Activated CD8-positive, alpha-beta T cell treated with anti-CD3 and anti-CD28 coated beads, Interleukin-2, amount 10 ng/mL, durations not matched to agents 7 days and 5 days (primary cell): ENCODE results near the gene TM7SF2. TPM values are rescaled to one million over a fixed set of nuclear protein-coding genes. Genes with fewer than 3 reads are reported as not detected.

Experiments
- ATAC-seq: fragments of 150-1000 bp; cut with Tn5 transposase; one replicate; pipeline ENCODE4 v1.10.0; 2021; ENCODE audit warnings: moderate library complexity
- CTCF ChIA-PET: fragments of 350-600 bp; sonication (Branson Sonifier 250); formaldehyde crosslinking; loops from one replicate; lab custom pipeline; 2021; ENCODE audit warnings: antibody characterized with exemption; lab: Charles Lee
- POLR2A ChIA-PET: fragments of 350-600 bp; sonication (Branson Sonifier 250); formaldehyde crosslinking; loops from one replicate; lab custom pipeline; 2021; ENCODE audit warnings: antibody characterized with exemption; lab: Charles Lee
- DNase-seq: peaks from one replicate; pipeline ENCODE4 v3.0.0-alpha.2; 2020
- H3K27ac Mint-ChIP-seq: one replicate; pipeline ENCODE4 v1.8.0; 2021; ENCODE audit warnings: mild to moderate bottlenecking, mixed read lengths
- H3K27me3 Mint-ChIP-seq: one replicate; pipeline ENCODE4 v1.8.0; 2021; ENCODE audit warnings: low read depth, mixed read lengths
- H3K36me3 Mint-ChIP-seq: one replicate; pipeline ENCODE4 v1.8.0; 2021; ENCODE audit warnings: low read depth, mixed read lengths
- H3K4me1 Mint-ChIP-seq: one replicate; pipeline ENCODE4 v1.8.0; 2021; ENCODE audit warnings: low read depth, mixed read lengths
- H3K4me3 Mint-ChIP-seq: one replicate; pipeline ENCODE4 v1.8.0; 2021; ENCODE audit warnings: mild to moderate bottlenecking, mixed read lengths
- H3K9me3 Mint-ChIP-seq: one replicate; pipeline ENCODE4 v1.8.0; 2022; ENCODE audit warnings: mixed read lengths; ENCODE audit not compliant: insufficient read depth
- total RNA-seq, 2 experiments: library from RNA; stranded (reverse); gene quantifications; one replicate each; pipeline ENCODE4 v1.2.3, GENCODE V29; 2021

The TM7SF2 gene
- total RNA-seq, 2 experiments from 2014 or later, result 25.3 to 26.1 TPM

DNA sequence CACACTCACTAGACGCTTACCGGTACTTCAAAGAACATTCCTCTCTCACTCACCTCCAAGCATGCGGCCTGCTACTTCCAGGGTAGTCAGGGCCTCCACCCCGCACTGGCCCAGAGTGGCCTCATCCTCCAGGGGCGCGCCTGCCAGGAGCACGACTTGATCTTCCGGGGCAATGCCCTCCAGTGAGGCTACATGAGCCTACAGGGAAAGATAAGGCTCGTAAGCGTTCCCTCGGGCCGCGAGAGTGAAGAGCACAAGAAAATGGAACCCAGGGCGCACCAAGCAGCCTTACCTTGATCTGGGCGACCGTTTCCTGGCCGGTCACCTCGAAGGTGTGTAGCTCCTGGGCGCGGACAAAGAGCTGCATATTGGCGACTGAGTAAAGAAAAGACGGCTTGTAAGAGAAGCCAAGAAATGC, 9.8 kb downstream of the TM7SF2 start:
- Mint-ChIP-seq H3K4me1 (peaks cover 51% of the 10 kb centered on the region), H3K36me3 (peaks cover 68% of the 10 kb centered on the region), H3K4me3 (peak overlapping the region; percentile 100), H3K27me3 (no peaks in the 10 kb centered on the region), H3K27ac (peak overlapping the region; percentile 99), H3K9me3 (no peaks in the 10 kb centered on the region)
- CTCF ChIA-PET, result interaction anchor here (0.8 to 3.5 kb wide), 16 partner anchors 10 to 277 kb away, joined by 3 to 56 read pairs (median 4); partner anchors contain the start of genes ARL2, CAPN1, CDC42BPG and SAC3D1
- POLR2A ChIA-PET, result interaction anchor here (0.6 to 2.9 kb wide), 28 partner anchors 9 to 379 kb away, joined by 3 to 31 read pairs (median 4); partner anchors contain the start of genes ARL2, ATG2A, CAPN1 and CDCA5
- DNase-seq, result peak; percentile 44
- peak; percentile 1 for ATAC-seq

DNA sequence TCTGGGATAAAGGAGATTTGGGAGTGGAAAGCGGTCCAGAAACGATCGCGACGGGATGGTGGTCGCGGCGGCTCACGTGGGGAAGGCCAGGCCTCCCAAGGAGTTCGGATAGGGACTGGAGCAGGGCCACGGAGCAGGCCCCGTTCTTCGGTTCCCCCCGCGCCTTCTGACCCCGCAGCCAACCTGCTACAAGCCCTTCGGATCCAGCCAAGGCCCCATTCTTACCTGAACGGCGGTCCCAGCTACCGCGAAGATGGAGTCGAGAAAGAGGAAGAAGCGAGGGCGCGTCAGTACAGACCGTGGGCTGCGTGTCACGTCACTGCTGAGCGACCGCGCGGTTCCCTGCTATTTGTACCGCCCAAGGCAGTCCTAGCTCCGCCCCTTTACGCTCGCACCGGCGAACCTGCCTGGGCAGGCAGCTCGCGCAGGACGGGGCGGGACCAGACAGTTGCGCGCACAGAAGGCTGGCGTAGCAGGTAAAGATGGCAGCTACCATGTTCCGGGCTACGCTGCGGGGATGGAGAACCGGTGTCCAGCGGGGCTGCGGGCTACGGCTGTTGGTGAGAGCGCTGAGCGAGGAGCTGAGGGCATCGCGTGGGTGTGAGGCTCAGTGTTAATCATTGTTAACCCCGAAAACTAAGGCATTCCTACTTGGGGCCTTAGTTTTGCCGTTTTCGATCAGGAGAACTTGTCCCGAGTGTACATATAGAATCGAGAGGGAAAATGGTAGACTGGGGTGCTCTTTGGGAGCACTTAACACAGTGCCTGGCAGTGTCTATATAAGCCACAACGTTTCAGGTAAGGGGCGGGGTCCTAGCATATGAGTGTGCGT, 10.4 kb downstream of the TM7SF2 start, which contains the start of the genes FAU and MRPL49:
FAU (minus strand) TSS at position 270 of the 832 bp plus-strand sequence. CDS start 321 bp downstream, outside the sequence.
MRPL49 (plus strand) TSS at position 457 of the 832 bp plus-strand sequence; CDS start at position 483, 26 bp downstream.
- peak; percentile 100 for DNase-seq
- peak within 1 kb of the TSS; percentile 100 for H3K4me3 Mint-ChIP-seq
- H3K4me1 Mint-ChIP-seq, result peaks cover 47% of the 10 kb centered on the region
- H3K27me3 Mint-ChIP-seq, result no peaks in the 10 kb centered on the region
- H3K27ac Mint-ChIP-seq, result peak within 1 kb of the TSS; percentile 99
- POLR2A ChIA-PET, result interaction anchor here (0.6 to 2.9 kb wide), 33 partner anchors 9 to 1172 kb away, joined by 3 to 31 read pairs (median 4); partner anchors contain the start of genes ARL2, ATG2A, CAPN1 and CDCA5
- peaks cover 68% of the 10 kb centered on the region for H3K36me3 Mint-ChIP-seq
- CTCF ChIA-PET, result interaction anchor here (0.8 to 3.5 kb wide), 18 partner anchors 10 to 418 kb away, joined by 3 to 56 read pairs (median 4); partner anchors contain the start of genes ARL2, CAPN1, CDC42BPG and CDC42EP2
- no peaks in the 10 kb centered on the region for H3K9me3 Mint-ChIP-seq
- ATAC-seq, result peak; percentile 85

DNA sequence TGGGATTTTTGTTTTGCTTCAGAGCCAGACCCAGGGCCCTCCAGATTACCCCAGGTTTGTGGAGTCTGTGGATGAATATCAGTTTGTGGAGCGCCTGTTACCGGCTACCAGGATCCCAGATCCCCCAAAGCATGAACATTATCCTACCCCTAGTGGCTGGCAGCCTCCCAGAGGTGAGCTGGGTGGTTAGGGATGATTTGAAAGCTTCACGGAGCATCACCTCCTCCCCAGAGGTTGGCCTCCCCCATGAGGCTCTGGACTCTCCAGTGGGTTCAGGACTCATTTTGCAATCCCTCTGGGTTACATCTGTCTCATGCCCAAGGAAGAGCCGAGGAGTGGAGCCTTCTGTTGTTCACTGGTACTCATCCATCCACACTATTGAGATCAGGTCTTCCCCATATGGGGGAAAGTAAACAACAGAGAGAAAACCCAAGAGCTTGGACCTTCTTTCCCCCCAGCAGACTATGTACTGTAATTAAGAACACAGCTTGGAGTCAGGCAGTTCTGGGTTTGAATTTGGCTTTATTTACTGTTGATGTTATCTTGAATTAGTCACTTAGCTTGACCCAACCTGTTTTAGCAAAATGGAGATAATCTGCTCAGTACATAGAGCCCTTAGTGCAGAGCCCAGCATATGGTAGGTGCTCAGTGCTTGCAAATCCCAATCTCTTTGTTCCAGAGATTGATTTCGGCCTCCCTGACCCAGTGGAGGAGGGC, 13.0 kb downstream of the TM7SF2 start:
- POLR2A ChIA-PET, result interaction anchor here (0.6 to 1.8 kb wide), 3 partner anchors 11 to 350 kb away, joined by 4 to 5 read pairs (median 4); no protein-coding TSS in a partner anchor
- no peak for DNase-seq

DNA sequence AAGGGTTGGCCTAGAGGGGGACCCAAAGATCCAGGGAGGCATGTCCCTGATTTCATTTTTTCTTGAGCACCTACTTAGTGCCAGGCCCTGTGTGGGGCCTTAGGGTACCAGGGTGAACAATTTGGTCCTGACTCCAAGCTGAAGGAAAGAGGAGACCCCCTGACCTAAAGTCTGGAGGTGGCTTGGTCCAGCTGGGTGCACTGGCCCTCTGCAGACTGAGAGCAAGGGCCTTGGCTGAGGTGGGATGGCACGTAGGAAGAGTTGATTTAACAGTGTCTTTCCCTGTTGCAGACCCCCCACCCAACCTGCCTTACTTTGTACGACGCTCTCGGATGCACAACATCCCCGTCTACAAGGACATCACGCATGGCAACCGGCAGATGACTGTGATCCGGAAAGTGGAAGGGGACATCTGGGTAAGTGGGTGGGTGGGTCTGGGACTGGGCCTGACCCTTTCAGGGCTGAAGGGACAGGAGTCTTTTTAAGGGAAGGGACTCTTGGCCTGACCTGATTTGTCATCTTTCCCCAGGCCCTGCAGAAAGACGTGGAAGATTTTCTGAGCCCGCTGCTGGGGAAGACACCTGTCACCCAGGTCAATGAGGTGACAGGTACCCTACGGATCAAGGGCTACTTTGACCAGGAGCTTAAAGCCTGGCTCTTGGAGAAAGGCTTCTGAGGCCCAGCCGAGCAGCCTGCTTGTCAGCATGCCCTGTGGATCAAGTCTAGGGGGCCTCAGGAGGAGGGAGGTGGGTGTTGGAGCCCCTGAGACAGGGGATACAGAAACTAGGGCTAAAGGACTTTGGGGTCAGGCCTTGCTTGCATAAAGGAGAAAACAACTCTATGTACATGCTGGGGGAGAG, 13.8 kb downstream of the TM7SF2 start:
- ATAC-seq, result no peak
- Mint-ChIP-seq H3K36me3 (peaks cover 55% of the 10 kb centered on the region), H3K9me3 (no peaks in the 10 kb centered on the region), H3K27ac (no peak overlapping the region), H3K27me3 (no peaks in the 10 kb centered on the region), H3K4me1 (peaks cover 26% of the 10 kb centered on the region), H3K4me3 (no peak overlapping the region)
- ChIA-PET CTCF (no interaction called here), POLR2A (interaction anchor here (0.6 to 1.8 kb wide), 3 partner anchors 10 to 350 kb away, joined by 4 to 5 read pairs (median 4); no protein-coding TSS in a partner anchor)
- DNase-seq, result no peak

More for the DNA sequence above, 13.0 kb downstream of the TM7SF2 start:
- Mint-ChIP-seq H3K4me1 (peaks cover 34% of the 10 kb centered on the region), H3K27me3 (no peaks in the 10 kb centered on the region), H3K36me3 (peaks cover 60% of the 10 kb centered on the region), H3K9me3 (no peaks in the 10 kb centered on the region), H3K27ac (no peak overlapping the region), H3K4me3 (no peak overlapping the region)
- CTCF ChIA-PET, result no interaction called here
- ATAC-seq, result no peak

DNA sequence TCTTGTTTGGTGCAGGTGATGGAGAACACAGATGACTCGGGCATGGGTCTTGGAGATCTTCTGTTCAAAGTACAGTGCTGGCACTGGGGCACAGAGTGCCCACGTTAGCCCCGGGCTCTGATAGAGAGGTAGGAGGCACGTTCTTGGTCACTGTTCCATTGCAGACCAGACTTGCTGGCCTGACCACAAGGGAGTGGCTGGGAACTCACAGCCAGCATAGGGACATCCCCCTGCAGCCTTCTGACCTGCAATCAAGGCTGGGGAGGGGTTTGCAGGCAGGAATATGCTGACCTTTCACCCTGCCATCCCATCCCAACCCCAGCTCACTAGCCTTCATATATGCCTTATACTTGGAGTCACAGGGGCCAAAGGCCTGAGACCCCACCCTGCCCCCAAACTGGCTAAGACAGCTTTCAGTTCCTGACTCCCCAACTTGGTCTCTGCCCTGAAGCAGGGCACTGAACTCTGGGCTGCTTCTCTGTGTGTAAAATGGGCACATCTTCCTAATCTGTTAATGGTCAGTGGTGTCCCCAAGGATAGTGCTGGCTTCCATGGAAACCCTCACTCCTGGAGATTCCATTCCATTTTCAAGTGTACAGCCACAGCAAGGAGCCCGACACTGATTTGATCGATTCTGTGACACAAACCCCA, 15.1 kb downstream of the TM7SF2 start:
- POLR2A ChIA-PET, result interaction anchor here (1.1 to 2.0 kb wide), 2 partner anchors 9 to 112 kb away, joined by 3 to 5 read pairs; partner anchors contain the start of gene ZNHIT2
- CTCF ChIA-PET, result no interaction called here
- no peak for ATAC-seq
- Mint-ChIP-seq H3K9me3 (no peaks in the 10 kb centered on the region), H3K36me3 (peaks cover 51% of the 10 kb centered on the region), H3K4me1 (peaks cover 16% of the 10 kb centered on the region), H3K4me3 (no peak overlapping the region), H3K27me3 (no peaks in the 10 kb centered on the region), H3K27ac (no peak overlapping the region)
- no peak for DNase-seq

DNA sequence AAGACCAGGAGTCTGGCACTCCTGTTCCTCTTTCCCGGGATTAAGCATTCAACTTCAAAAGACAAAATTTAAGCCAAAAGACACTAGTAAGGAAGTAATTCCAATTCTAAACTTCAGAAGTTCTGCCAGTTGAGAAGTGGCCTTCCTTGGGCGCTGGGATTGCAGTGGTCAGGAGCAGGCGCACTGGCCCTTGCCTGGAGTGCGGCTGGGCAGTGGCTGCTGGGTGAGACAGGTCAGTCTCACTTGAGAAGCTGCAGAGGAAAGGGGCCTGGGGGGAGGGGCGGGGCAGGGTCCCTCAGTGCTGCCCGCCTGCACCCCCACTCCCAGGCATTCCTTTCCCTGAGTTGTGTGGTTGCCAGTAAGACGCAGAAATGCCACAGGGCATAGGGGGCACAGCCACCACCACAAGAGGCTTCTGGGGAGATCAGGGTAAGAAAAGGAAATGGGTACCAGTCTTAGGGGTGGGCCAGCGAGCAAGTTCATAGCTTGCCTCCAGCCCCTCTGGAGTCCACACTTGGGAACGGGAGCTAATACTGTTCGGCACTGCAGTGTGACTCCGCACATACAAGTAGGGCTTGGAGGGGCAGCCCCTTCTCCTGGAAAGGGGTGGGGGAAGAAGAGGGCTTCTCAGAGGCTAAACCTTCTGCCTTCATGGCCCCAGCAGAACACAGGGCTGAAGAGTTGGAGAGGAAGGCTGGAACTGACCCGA, 16.0 kb downstream of the TM7SF2 start:
- ChIA-PET CTCF (no interaction called here), POLR2A (interaction anchor here (0.5 to 2.0 kb wide), 3 partner anchors 10 to 1809 kb away, joined by 3 to 5 read pairs (median 3); partner anchors contain the start of gene ZNHIT2)
- H3K4me1 Mint-ChIP-seq, result peaks cover 20% of the 10 kb centered on the region
- no peak overlapping the region for H3K27ac Mint-ChIP-seq
- ATAC-seq, result no peak
- no peaks in the 10 kb centered on the region for H3K9me3 Mint-ChIP-seq
- H3K4me3 Mint-ChIP-seq, result no peak overlapping the region
- no peak for DNase-seq
- no peaks in the 10 kb centered on the region for H3K27me3 Mint-ChIP-seq
- peaks cover 51% of the 10 kb centered on the region for H3K36me3 Mint-ChIP-seq

DNA sequence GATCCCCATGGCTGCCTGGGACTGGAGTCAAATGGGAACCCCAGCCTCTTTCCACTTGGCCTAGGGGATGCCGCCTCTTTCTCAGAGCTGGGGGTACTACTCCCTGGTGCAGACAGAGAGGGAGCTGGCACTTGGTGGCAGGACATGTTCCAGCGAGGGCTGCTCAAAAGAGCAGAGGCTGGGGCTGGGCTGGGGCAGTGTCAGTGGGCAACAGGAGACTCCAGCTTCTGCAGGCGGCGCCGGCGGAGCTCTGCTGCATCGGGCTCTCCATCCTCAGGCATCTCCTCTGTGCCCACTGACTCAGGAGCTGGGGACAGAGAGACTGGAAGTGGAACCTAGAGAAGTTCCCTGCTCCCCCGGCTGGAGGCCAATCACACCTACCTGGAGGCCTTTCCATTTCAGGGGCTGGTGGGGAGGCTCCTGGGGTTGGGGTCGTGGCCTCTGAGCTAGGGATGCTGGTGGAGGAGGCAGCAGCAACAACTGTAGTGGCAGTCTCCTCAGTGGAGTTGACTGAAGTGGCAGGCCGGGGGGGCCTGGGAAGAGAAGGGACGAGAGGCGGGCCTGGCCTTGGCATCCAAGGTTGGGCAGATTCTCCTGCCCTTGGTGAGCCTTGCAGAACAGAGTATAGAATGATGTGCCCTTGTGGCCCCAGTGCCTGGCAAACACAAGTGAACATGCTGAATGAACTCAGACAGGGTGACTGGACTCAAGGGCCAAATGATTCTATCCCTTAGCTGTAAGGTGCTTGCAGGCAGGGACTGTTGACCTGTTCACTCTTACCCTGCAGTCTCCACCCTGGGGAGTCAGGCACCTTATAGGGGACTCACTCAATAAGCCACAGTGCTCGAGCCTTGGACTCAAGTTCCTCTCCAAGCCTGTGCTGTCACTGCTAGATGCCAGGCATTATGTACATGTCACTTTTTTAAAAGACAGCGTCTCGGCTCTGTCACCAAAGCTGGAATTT, 16.8 kb downstream of the TM7SF2 start:
- CTCF ChIA-PET, result interaction anchor here (1.7 kb wide), 1 partner anchor 18 kb away, joined by 7 read pairs; no protein-coding TSS in a partner anchor
- no peak for ATAC-seq
- H3K27ac Mint-ChIP-seq, result no peak overlapping the region

DNA sequence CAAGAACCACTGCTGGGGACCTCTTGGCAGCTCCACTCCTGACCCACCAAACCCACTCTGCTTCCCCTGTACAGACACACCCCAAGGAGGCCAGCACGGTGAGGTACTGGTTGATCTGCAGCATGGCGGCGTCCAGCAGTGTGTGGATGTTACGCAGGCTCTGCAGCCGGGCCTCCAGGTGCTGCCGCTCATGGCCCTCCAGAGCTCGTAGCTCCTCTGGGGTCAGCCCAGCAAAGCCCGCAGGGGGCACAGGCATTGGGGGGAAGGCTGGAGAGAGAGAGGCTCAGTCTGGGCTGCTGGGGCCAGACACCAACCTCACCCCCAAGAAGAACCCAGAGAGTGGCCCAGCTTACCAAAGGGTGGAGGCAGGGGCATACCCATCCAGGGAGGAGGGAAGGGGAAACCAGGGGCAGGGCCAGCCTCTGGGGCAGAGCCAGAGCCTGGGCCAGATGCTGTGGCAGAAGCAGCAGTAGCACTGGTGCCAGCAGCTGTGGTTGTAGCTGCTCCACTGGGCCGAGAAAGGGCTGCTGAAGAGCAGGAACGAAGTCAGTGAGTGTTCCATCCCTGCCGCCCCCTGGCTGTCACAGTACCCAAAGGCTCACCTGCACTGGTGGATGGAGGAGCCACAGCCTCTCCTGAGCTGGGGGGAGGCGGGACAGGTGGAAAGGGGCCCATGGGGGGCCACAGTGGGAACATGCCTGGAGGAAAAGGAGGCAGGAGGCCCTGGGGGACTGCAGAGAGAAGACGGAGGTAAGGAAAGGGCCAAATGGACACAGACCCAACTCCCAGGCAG, 18.2 kb downstream of the TM7SF2 start:
- no peaks in the 10 kb centered on the region for H3K27me3 Mint-ChIP-seq

More for the DNA sequence above, 16.8 kb downstream of the TM7SF2 start:
- peaks cover 56% of the 10 kb centered on the region for H3K36me3 Mint-ChIP-seq
- H3K9me3 Mint-ChIP-seq, result no peaks in the 10 kb centered on the region
- POLR2A ChIA-PET, result interaction anchor here (0.5 to 2.0 kb wide), 2 partner anchors 11 to 1808 kb away, joined by 3 to 5 read pairs; partner anchors contain the start of gene ZNHIT2
- no peak for DNase-seq
- peaks cover 24% of the 10 kb centered on the region for H3K4me1 Mint-ChIP-seq
- H3K27me3 Mint-ChIP-seq, result no peaks in the 10 kb centered on the region
- no peak overlapping the region for H3K4me3 Mint-ChIP-seq

More for the DNA sequence above, 18.2 kb downstream of the TM7SF2 start:
- CTCF ChIA-PET, result interaction anchor here (1.3 to 1.7 kb wide), 2 partner anchors 12 to 20 kb away, joined by 5 to 7 read pairs; partner anchors contain the start of gene ZNHIT2
- ATAC-seq (no peak), DNase-seq (no peak)
- H3K36me3 Mint-ChIP-seq, result peaks cover 52% of the 10 kb centered on the region
- no peaks in the 10 kb centered on the region for H3K9me3 Mint-ChIP-seq
- no peak overlapping the region for H3K27ac Mint-ChIP-seq
- H3K4me3 Mint-ChIP-seq, result no peak overlapping the region
- POLR2A ChIA-PET, result interaction anchor here (1.5 kb wide), 1 partner anchor 8 kb away, joined by 6 read pairs; the partner anchor contains the start of genes FAU and MRPL49
- H3K4me1 Mint-ChIP-seq, result peaks cover 19% of the 10 kb centered on the region
